ENCODE data around the gene ANKRD29. TPM values are rescaled to one million over a fixed set of nuclear protein-coding genes. Genes with fewer than 3 reads are reported as not detected.
"Not testable (repeated sequence)": the region's sequence is repeated elsewhere in the genome, so short reads cannot be mapped to it uniquely, and the experiment has no call there.

The ANKRD29 gene
- total RNA-seq, 1 donor from 2014 or later = not detected

DNA sequence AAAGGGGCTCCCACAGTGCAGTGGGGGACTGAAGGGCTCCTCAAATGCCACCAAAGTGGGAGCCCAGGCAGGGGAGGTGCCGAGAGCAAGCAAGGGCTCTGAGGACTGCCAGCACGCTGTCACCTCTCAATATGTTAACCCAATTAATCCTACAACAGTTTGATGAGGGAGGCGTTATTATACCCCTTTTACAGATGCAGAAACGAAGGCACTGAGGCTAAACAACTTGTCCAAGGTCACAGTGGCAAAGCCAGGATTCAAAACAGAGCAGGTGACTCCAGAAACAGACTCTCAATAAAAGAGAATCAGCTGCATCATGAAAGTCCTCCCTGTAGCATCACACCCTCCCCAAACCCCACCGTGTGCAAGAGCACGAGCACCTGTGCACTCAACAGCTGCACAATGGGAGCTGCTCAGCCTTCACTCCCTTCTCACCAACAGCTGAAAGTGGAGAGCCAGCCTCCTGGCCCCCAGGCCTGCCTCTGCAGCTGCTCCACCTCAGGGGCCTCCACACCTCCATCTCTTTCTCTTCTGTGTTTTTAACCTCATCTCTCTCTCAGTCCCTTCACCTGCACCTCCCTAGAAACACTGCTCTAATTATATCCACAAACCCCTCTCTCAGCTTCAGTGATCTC lies 84.5 kb downstream of the ANKRD29 start:
- H3K4me1 Mint-ChIP-seq (ENCODE audit: low read depth) = peaks cover 56% of the 10 kb centered on the region
- intact Hi-C loops (cut with micrococcal nuclease) = no loop called here
- H3K27me3 Mint-ChIP-seq (ENCODE audit: low read depth) = no peaks in the 10 kb centered on the region
- peaks cover 42% of the 10 kb centered on the region for H3K36me3 Mint-ChIP-seq (ENCODE audit: low read depth)
- H3K9me3 Mint-ChIP-seq = no peaks in the 10 kb centered on the region
- no peak overlapping the region for H3K27ac Mint-ChIP-seq
- no peak for DNase-seq (ENCODE audit: low spot score)
- H3K4me3 Mint-ChIP-seq (ENCODE audit: low read depth) = no peak overlapping the region

DNA sequence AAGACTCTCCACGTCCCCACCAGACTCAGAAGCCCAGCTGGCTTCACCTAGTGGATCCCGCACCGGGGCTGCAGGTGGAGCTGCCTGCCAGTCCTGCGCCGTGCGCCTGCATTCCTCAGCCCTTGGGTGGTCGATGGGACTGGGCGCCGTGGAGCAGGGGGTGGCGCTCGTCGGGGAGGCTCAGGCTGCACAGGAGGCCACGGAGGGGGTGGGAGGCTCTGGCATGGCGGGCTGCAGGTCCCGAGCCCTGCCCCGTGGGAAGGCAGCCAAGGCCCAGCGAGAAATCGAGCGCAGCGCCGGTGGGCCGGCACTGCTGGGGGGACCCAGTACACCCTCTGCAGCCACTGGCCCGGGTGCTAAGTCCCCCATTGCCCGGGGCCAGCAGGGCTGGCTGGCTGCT lies 85.2 kb downstream of the ANKRD29 start:
- H3K36me3 Mint-ChIP-seq (ENCODE audit: low read depth) = peaks cover 39% of the 10 kb centered on the region
- H3K27me3 Mint-ChIP-seq (ENCODE audit: low read depth); DNase-seq (ENCODE audit: low spot score); H3K4me3 Mint-ChIP-seq (ENCODE audit: low read depth); intact Hi-C loops (cut with micrococcal nuclease); H3K27ac Mint-ChIP-seq; H3K9me3 Mint-ChIP-seq: not testable (repeated sequence)
- H3K4me1 Mint-ChIP-seq (ENCODE audit: low read depth) = peaks cover 54% of the 10 kb centered on the region

DNA sequence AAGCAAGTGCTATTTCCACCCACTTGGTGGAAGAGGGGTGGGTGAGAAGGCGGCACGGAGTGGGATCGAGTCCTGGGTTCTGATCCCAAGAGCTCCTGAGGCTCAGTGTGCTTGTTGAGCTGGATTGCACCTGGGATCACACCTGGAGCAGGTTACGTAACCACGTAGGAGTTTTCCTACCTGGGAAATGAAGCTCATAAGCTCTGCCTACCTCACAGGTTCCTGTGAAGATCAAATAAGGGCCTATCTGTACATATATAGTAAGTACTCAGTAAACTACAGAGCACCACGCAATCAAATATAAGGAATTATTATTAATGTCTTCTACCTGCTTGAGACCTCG lies 87.4 kb downstream of the ANKRD29 start:
- Mint-ChIP-seq H3K27me3 (ENCODE audit: low read depth) (no peaks in the 10 kb centered on the region), H3K27ac (no peak overlapping the region), H3K36me3 (ENCODE audit: low read depth) (peaks cover 43% of the 10 kb centered on the region), H3K4me3 (ENCODE audit: low read depth) (no peak overlapping the region), H3K4me1 (ENCODE audit: low read depth) (peaks cover 36% of the 10 kb centered on the region), H3K9me3 (no peaks in the 10 kb centered on the region)
- no peak for DNase-seq (ENCODE audit: low spot score)
- intact Hi-C loops (cut with micrococcal nuclease) = no loop called here

DNA sequence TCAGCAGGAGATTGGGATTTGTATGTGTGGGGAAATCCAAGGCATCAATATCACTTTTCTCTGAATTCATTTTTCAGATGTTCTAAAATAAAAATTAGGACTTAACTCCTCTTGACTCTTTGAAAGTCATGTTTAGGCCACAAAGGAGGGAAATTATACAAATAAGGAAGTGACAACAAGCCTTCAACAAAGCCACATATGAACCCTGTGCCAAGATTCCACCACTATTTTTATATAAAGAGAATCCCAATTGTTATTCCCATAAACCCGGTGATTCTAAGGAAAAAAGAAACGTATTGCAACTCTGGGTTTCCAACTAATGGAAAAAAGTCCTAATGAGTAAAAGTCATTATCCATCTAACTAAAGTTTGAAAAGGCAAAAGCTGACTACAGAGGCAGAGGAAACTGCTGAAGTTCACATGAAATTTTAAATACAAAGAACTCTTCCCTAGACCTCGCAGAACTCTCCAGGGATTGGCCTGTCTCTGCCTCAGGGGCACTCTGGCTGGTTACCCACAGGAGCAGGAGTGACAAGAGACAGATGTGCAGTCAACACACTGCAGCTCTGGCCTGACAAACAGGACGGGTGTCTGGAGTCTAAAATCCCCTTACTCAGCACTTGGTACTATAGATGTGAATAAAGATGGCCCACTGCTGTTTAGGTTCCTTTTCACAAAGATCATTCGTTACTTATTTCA lies 88.0 kb downstream of the ANKRD29 start:
- Mint-ChIP-seq H3K9me3 (no peaks in the 10 kb centered on the region), H3K4me1 (ENCODE audit: low read depth) (peaks cover 34% of the 10 kb centered on the region), H3K4me3 (ENCODE audit: low read depth) (no peak overlapping the region), H3K36me3 (ENCODE audit: low read depth) (peaks cover 44% of the 10 kb centered on the region), H3K27ac (peak overlapping the region; percentile 77), H3K27me3 (ENCODE audit: low read depth) (no peaks in the 10 kb centered on the region)
- intact Hi-C loops (cut with micrococcal nuclease) = no loop called here
- no peak for DNase-seq (ENCODE audit: low spot score)

DNA sequence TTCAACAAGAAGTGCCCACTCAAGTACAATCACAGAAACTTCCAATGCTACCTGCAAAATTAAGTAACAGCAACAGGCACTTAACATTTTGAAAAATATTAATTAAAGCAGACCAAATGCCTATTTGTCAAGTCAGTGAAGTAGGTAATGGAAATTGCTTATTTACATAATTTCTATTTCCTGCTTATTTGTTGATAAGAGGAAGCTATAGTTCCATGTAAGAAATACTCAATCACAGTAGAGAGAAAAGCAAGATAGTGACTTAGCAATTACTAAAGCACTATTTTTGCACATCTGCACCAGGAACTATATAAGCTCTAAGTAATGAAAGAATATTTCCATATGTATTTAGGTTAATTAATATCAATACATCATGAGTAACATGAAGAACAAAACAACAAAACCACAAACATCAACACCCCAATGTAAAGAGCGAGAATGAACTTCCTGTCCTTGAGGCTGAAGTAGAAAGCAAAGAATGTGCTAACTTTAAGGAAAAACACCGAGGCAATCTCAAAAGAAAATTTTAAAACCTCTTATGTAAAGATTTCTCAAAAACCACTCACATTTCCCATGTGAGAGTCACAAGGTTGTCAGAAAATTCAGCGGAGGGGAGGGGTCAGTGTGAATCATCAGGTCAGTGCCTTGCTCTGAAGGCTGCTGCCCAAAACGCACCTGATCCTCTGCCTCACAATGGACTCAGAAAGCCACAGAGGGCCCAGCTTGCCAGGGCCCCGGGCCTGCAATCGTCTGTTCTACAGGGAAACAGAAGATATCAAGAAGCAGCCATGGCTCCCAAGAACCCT lies 88.9 kb downstream of the ANKRD29 start:
- DNase-seq (ENCODE audit: low spot score) = no peak
- peak overlapping the region; percentile 77 for H3K27ac Mint-ChIP-seq
- peak overlapping the region; percentile 46 for H3K4me3 Mint-ChIP-seq (ENCODE audit: low read depth)
- H3K4me1 Mint-ChIP-seq (ENCODE audit: low read depth) = peaks cover 29% of the 10 kb centered on the region
- intact Hi-C loops (cut with micrococcal nuclease) = loop anchor here (1.0 kb wide), 1 partner anchor 12 kb away; the partner anchor contains the start of gene NPC1
- peaks cover 47% of the 10 kb centered on the region for H3K36me3 Mint-ChIP-seq (ENCODE audit: low read depth)
- H3K27me3 Mint-ChIP-seq (ENCODE audit: low read depth) = no peaks in the 10 kb centered on the region
- no peaks in the 10 kb centered on the region for H3K9me3 Mint-ChIP-seq

DNA sequence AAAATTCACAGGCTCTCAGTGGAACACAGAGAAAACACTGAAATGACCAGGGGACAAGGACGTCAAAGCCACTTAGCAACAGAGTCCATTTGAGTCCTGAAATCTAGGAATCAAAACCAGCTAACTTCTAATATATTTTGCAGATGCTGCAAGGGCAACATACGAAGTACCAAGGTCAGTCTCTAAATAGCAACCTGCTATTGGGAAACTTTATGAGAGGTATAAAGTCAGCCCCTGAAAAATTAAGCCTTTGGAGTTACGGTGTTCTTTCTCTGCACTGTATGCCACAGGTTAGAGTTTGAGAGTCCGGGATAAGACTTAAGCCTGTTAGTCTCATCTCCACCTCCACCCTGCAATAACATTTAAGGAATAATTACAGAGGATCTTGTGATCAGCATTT lies 89.7 kb downstream of the ANKRD29 start:
- H3K36me3 Mint-ChIP-seq (ENCODE audit: low read depth) = peaks cover 50% of the 10 kb centered on the region

DNA sequence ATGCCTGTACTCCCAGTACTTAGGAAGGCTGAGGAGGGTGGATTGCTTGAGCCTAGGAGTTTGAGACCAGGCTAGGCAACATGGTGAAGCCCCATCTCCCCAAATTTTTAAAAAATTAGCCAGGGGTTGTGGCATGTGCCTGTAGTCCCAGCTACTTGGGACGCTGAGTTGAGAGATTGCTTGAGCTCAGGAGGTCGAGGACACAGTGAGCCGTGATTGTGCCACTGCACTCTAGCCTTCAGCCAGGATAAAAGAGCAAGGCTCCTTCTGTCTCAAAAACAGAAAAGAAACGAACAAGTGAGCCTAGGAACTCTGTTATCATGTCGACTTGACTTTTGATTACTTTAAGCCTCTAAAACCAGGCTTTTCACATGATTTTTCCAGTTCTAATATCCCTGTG lies 90.1 kb downstream of the ANKRD29 start:
- H3K27me3 Mint-ChIP-seq (ENCODE audit: low read depth) = no peaks in the 10 kb centered on the region
- intact Hi-C loops (cut with micrococcal nuclease) = no loop called here
- no peaks in the 10 kb centered on the region for H3K9me3 Mint-ChIP-seq
- peaks cover 53% of the 10 kb centered on the region for H3K36me3 Mint-ChIP-seq (ENCODE audit: low read depth)
- no peak for DNase-seq (ENCODE audit: low spot score)
- H3K4me3 Mint-ChIP-seq (ENCODE audit: low read depth) = no peak overlapping the region
- H3K4me1 Mint-ChIP-seq (ENCODE audit: low read depth) = peaks cover 25% of the 10 kb centered on the region
- H3K27ac Mint-ChIP-seq = no peak overlapping the region

More for the DNA sequence above, 89.7 kb downstream of the ANKRD29 start:
- no peak for DNase-seq (ENCODE audit: low spot score)
- H3K4me3 Mint-ChIP-seq (ENCODE audit: low read depth) = no peak overlapping the region
- intact Hi-C loops (cut with micrococcal nuclease) = loop anchor here (1.0 kb wide), 1 partner anchor 13 kb away; the partner anchor contains the start of gene NPC1
- peaks cover 25% of the 10 kb centered on the region for H3K4me1 Mint-ChIP-seq (ENCODE audit: low read depth)
- H3K27me3 Mint-ChIP-seq (ENCODE audit: low read depth) = no peaks in the 10 kb centered on the region
- no peak overlapping the region for H3K27ac Mint-ChIP-seq
- no peaks in the 10 kb centered on the region for H3K9me3 Mint-ChIP-seq

DNA sequence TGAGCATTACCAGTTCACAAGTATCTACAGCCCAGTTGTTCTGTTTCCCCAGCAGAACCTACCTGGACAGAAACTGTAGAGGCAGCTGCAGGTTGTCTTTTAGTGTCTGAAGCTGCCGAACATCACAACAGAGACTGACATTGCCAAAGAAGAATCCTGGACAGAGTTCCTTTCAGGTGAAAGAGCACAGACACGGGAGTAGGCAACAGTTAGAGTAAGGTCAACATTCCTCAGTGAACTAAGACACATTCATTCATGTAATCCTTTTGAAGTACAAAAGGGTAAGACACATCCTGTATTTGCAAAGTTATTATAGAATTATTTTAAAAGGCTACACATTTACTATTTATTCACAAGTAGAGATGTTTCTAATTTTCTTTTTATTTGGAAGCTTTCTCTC lies 90.7 kb downstream of the ANKRD29 start:
- peaks cover 58% of the 10 kb centered on the region for H3K36me3 Mint-ChIP-seq (ENCODE audit: low read depth)
- H3K4me1 Mint-ChIP-seq (ENCODE audit: low read depth) = peaks cover 25% of the 10 kb centered on the region
- H3K27ac Mint-ChIP-seq = no peak overlapping the region
- no peaks in the 10 kb centered on the region for H3K27me3 Mint-ChIP-seq (ENCODE audit: low read depth)
- H3K4me3 Mint-ChIP-seq (ENCODE audit: low read depth) = no peak overlapping the region
- DNase-seq (ENCODE audit: low spot score) = no peak
- no peaks in the 10 kb centered on the region for H3K9me3 Mint-ChIP-seq
- intact Hi-C loops (cut with micrococcal nuclease) = no loop called here

DNA sequence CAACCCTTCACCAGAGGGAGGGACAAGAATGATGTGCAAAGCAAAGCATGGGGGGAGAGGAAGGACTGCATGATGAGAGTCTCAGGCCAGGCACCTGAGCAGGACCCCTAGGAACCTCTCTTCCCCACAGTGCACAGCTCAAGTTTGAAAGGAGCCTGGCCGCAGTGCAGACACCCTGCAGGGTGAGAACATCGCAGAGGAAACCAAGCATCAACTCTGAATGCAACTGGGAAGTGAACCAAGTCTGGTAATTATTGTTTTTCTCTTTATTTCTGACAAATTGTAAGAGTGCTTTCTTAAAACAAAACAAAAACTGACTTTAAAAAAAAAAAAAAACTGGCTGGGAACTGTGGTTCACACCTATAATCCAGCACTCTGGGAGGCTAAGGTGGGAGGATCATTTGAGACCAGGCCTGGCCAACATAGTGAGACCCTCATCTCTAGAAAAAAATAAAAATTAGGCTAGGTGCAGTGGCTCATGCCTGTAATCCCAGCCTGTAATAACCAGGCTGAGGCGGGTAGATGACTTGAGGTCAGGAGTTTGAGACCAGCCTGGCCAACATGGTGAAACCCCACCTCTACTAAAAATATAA lies 91.7 kb downstream of the ANKRD29 start:
- Mint-ChIP-seq H3K4me1 (ENCODE audit: low read depth) (peaks cover 21% of the 10 kb centered on the region), H3K36me3 (ENCODE audit: low read depth) (peaks cover 58% of the 10 kb centered on the region)

DNA sequence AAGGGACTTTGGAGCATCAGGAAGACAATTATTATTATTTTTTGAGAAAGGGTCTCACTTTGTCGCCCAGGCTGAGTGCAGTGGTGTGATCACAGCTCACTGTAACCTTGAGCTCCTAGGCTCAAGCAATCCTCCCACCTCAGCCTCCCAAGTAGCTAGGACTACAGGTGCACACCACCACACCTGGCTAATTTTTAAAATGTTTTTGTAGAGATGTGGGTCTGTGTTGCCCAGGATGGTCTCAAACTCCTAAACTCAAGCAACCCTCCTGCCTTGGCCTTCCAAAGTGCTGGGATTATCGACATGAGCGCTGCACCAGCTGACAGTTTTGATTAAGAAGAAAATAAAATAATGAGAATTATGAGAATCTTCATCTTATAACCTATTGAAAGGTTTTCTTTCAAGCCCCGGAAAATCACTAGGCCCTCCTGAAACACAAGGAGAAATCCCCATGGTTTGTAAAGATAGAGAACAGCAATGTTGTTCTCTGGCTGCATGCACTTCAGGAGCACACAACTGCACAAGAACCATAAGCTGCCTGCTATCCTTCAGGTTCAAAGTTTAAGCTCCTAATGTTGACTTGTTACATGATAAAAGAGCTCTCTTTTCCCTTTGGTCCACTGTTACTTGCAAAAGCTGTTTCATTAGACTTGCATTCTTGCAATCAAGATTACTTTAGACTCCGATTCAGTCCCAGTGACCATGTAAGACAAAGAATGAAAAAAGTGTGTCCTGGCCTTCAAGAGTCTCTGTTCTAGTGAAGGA lies 93.2 kb downstream of the ANKRD29 start:
- intact Hi-C loops (cut with micrococcal nuclease) = no loop called here

More for the DNA sequence above, 91.7 kb downstream of the ANKRD29 start:
- Mint-ChIP-seq H3K27me3 (ENCODE audit: low read depth) (no peaks in the 10 kb centered on the region), H3K27ac (peak overlapping the region; percentile 22), H3K4me3 (ENCODE audit: low read depth) (no peak overlapping the region), H3K9me3 (no peaks in the 10 kb centered on the region)
- DNase-seq (ENCODE audit: low spot score) = no peak
- intact Hi-C loops (cut with micrococcal nuclease) = no loop called here

DNA sequence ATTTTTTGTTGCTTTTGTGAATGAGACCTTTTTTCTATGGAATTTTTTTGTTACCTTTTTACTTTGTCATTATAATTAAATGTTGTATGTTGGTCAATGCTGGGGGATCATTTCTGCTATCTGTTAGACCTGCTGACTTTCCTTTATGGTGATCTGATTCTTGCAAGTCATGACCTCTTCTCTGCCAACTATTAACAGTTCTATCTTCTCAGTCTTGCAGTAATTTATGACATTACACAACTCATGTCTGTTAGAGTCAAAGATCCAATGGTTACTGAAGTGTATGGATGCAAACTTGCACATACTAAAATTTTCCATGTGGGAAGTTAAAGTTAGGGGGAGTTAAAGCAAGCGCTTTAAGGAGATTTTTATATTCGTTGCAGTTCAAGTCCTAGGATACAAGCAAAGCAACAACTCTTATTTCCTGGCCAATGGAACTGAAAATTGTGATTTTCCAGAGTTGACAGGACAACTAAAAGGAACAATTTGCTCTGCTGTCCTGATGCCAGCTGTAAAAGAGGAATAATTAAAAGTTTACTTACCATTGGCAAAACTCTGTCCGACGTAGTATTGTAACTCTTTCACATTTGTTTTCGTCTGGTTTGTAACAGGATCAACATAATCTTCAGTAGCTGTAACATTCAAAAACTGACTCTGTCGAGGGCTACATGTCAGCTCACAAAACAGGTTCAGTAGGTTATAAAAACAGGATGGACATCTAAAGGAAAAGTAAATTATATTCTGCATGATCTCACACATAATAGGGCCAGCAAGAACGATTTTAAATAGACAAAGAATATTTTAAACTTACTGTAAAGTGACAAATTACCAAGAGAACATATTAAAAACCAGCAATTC lies 94.2 kb downstream of the ANKRD29 start:
- intact Hi-C loops (cut with micrococcal nuclease) = no loop called here
- Mint-ChIP-seq H3K27ac (no peak overlapping the region), H3K36me3 (ENCODE audit: low read depth) (peaks cover 64% of the 10 kb centered on the region), H3K4me1 (ENCODE audit: low read depth) (peaks cover 7% of the 10 kb centered on the region), H3K27me3 (ENCODE audit: low read depth) (no peaks in the 10 kb centered on the region), H3K9me3 (no peaks in the 10 kb centered on the region), H3K4me3 (ENCODE audit: low read depth) (no peak overlapping the region)
- no peak for DNase-seq (ENCODE audit: low spot score)

More for the DNA sequence above, 93.2 kb downstream of the ANKRD29 start:
- Mint-ChIP-seq H3K4me1 (ENCODE audit: low read depth) (peaks cover 14% of the 10 kb centered on the region), H3K27ac (no peak overlapping the region), H3K4me3 (ENCODE audit: low read depth) (no peak overlapping the region), H3K9me3 (no peaks in the 10 kb centered on the region), H3K36me3 (ENCODE audit: low read depth) (peaks cover 60% of the 10 kb centered on the region), H3K27me3 (ENCODE audit: low read depth) (no peaks in the 10 kb centered on the region)
- no peak for DNase-seq (ENCODE audit: low spot score)
